BLaER1 treated with 17β-estradiol and CSF1 and Interleukin-3, amounts not matched to agents 10 nM and 100 nM (cell line): ENCODE results near the gene ETV6.

Source experiments
- H3K27ac ChIP-seq, 11 experiments: shearing (Covaris generic); formaldehyde crosslinking; 2 replicates each; pipeline ENCODE4 v1.8.1; 2022
- H3K27me3 ChIP-seq, 11 experiments: shearing (Covaris generic); formaldehyde crosslinking; 2 replicates each; pipeline ENCODE4 v1.8.1; 2022
- H3K36me3 ChIP-seq, 11 experiments: shearing (Covaris generic); formaldehyde crosslinking; 2 replicates each; pipeline ENCODE4 v1.8.1; 2022
- H3K4me1 ChIP-seq, 10 experiments: shearing (Covaris generic); formaldehyde crosslinking; 2 replicates each; pipeline ENCODE4 v1.8.1; 2022
- H3K4me2 ChIP-seq, 11 experiments: shearing (Covaris generic); formaldehyde crosslinking; 2 replicates each; pipeline ENCODE4 v1.8.1; 2022
- H3K4me3 ChIP-seq, 10 experiments: shearing (Covaris generic); formaldehyde crosslinking; 2 replicates each; pipeline ENCODE4 v1.8.1; 2022
- H3K9ac ChIP-seq, 11 experiments: shearing (Covaris generic); formaldehyde crosslinking; 2 replicates each; pipeline ENCODE4 v1.8.1; 2022
- H3K9me3 ChIP-seq, 11 experiments: shearing (Covaris generic); formaldehyde crosslinking; replicated peaks in 1 of 11; 2 replicates each; pipeline ENCODE4 v1.8.1; 2022
- H4K20me1 ChIP-seq, 11 experiments: shearing (Covaris generic); formaldehyde crosslinking; 2 replicates each; pipeline ENCODE4 v1.8.1; 2022
- Cebpa-rat ChIP-seq, 11 experiments: shearing (Covaris generic); IDR thresholded peaks; 2 replicates each; pipeline ENCODE4 v1.8.1; 2022

ETV6 gene

DNA sequence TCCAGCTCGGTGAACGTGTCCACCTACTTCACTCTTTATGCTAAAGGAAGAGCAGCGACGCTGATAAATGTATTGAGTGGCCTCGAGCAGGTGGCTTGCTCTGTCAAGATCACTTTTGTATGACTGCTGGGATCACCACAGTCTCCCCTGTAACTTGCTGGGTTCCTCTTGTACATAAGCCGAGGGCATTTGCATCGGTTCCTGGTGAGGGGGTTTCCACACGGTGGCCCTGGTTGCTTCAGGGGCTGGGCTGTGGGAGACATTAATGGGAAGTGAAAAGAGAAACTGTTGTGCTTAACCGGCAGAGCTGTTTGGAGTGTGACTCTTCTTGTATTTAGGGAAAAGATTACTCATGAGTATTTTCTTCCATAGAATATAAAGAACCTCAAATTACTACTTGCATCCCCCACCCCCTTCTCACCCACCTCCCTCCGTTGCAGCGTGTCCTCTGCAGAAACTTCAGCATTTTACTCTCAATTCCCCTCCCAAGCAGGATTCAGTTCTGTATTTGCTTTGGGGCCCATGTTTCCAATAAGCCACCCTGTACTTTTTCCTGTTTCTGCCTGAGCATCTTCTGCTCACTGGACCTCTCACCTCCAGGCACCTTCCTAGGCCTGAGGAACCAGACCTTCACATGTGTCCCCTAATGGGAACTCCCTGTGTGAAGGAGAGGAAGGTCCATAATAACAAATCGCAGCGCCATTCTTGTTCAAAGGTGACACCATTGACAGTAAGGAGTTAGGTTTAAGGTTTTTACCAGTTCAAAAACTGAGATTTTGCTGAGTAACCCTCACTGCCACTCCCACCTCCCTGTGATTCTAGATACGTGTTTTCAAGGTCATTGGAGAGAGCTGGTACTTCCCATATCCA lies 187.0 kb downstream of the ETV6 start:
- H3K9ac ChIP-seq = peak overlapping the region in 10 of 11 experiments; percentile 50 to 79 (median 72); a peak in 21 of 22 replicates
- H3K4me2 ChIP-seq = peak overlapping the region; percentile 50 to 92 (median 78)
- H4K20me1 ChIP-seq = 0 out of 22 replicates have a peak, but pooled peaks cover 0 to 5% (median 0%) of the 10 kb centered on the region in 11 experiments
- no peaks in the 10 kb centered on the region for H3K27me3 ChIP-seq
- no peak overlapping the region; a peak in 2 of 20 replicates for H3K4me3 ChIP-seq
- peaks cover 0 to 11% (median 0%) of the 10 kb centered on the region in 11 experiments; a peak in 5 of 22 replicates for H3K9me3 ChIP-seq
- peaks cover 37 to 97% (median 73%) of the 10 kb centered on the region in 10 experiments for H3K4me1 ChIP-seq
- peak overlapping the region; percentile 66 to 94 (median 82) for H3K27ac ChIP-seq
- peak; percentile 65 to 91 (median 79); a peak in 20 of 22 replicates for TF ChIP-seq Cebpa-rat (IDR thresholded peaks at IDR 0.05)
- H3K36me3 ChIP-seq = peaks cover 17 to 71% (median 43%) of the 10 kb centered on the region in 11 experiments

DNA sequence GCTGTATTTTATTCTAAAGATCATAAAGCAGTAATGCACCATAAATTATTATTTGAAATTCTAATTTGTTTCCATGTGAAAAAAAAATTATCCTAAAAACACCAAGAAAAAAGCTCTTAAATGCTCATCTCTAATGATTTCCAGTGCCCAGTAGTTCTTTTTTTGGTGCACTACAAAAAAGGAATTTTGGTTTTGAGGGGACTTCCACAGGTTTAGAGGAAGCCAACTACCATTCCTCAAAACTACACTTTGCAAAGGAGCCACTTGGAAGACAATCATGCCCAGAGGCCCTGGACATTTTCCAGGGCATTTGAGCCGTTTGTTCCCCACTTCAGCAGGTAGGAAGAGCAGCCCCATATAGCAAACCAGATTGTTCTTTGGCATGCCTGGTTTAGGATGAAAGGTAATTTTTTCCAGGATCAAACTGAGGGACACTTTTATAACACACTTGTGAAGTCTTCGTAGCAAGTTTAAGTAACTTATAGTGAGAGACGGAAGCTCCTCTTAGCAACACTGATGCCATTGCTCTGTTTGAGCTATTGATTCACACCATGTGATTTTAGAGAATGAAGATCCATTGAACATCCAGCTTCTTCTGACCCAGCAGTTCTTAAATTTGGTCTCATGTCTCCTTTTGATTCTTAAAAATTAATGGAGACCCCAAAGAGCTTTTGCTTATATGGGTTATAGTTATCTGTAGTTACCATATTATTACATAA lies 187.9 kb downstream of the ETV6 start:
- Histone ChIP-seq H3K9me3 (peaks cover 0 to 11% (median 0%) of the 10 kb centered on the region in 11 experiments; a peak in 5 of 22 replicates), H3K4me3 (no peak overlapping the region; a peak in 1 of 20 replicates), H3K27ac (peak overlapping the region; percentile 66 to 94 (median 82)), H3K9ac (peak overlapping the region in 9 of 11 experiments; percentile 50 to 79 (median 70); a peak in 15 of 22 replicates), H3K27me3 (no peaks in the 10 kb centered on the region), H4K20me1 (0 out of 22 replicates have a peak, but pooled peaks cover 0 to 5% (median 0%) of the 10 kb centered on the region in 11 experiments), H3K4me1 (peaks cover 37 to 97% (median 73%) of the 10 kb centered on the region in 10 experiments), H3K4me2 (peak overlapping the region; percentile 50 to 92 (median 74); a peak in 21 of 22 replicates), H3K36me3 (peaks cover 25 to 73% (median 51%) of the 10 kb centered on the region in 11 experiments)
- no peak for TF ChIP-seq Cebpa-rat (IDR thresholded peaks at IDR 0.05)

DNA sequence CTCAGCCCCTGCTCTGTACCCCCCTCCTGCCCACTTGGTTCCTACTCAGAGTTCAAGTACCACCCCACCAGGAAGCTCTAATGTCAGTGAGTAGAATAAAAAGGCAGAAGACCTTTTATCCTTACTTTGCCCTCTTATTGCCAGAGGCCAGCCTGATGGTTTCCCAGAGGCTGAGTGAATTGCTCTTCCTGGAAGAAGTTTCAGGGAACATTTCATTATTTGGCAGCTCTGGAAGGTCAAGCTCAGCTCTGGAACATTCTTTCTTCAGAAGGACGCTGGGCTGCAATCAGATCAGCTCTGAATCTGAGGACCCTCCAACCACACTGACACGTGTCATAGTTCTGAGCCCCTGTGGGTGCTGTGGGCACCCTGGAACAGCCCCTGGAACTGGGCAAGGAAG lies 188.9 kb downstream of the ETV6 start:
- H3K36me3 ChIP-seq = peaks cover 31 to 73% (median 57%) of the 10 kb centered on the region in 11 experiments
- no peak overlapping the region for H3K4me3 ChIP-seq
- TF ChIP-seq Cebpa-rat (IDR thresholded peaks at IDR 0.05) = no peak
- H3K4me2 ChIP-seq = peak overlapping the region in 9 of 11 experiments; percentile 48 to 92 (median 74); a peak in 17 of 22 replicates
- peaks cover 37 to 94% (median 68%) of the 10 kb centered on the region in 10 experiments for H3K4me1 ChIP-seq
- no peaks in the 10 kb centered on the region for H3K27me3 ChIP-seq
- H3K27ac ChIP-seq = peak overlapping the region; percentile 1 to 94 (median 81); a peak in 19 of 22 replicates
- peaks cover 0 to 11% (median 0%) of the 10 kb centered on the region in 11 experiments; a peak in 5 of 22 replicates for H3K9me3 ChIP-seq
- peak overlapping the region in 7 of 11 experiments; percentile 2 to 83 (median 52); a peak in 12 of 22 replicates for H3K9ac ChIP-seq
- 0 out of 22 replicates have a peak, but pooled peaks cover 0 to 5% (median 0%) of the 10 kb centered on the region in 11 experiments for H4K20me1 ChIP-seq

DNA sequence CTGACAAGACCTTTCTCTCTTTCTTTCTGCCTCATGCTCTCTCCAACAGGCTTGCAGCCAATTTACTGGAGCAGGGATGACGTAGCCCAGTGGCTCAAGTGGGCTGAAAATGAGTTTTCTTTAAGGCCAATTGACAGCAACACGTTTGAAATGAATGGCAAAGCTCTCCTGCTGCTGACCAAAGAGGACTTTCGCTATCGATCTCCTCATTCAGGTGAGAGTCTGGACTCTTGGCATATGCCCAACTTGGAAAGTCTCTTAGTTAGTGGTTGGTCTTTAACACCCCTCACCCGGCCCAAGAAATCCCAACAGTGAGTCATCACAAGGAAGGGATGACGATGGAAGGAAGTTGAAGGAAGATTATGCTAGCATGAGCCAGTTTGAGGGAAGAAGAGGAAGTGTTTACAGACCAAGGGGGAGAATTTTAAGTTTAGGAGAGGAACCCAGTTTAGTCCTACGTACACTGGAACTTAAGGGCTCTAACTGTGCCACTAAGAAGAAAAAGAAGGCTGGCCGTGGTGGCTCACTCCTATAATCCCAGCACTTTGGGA lies 189.7 kb downstream of the ETV6 start:
- Histone ChIP-seq H3K27me3 (no peaks in the 10 kb centered on the region), H3K27ac (peak overlapping the region; percentile 1 to 94 (median 81); a peak in 20 of 22 replicates), H3K4me3 (peak overlapping the region in 2 of 10 experiments; percentile 3 to 30; a peak in 2 of 20 replicates), H3K9ac (peak overlapping the region in 8 of 11 experiments; percentile 2 to 83 (median 48); a peak in 12 of 22 replicates), H3K4me2 (peak overlapping the region; percentile 27 to 92 (median 71); a peak in 21 of 22 replicates), H4K20me1 (0 out of 22 replicates have a peak, but pooled peaks cover 0 to 5% (median 0%) of the 10 kb centered on the region in 11 experiments), H3K9me3 (peaks cover 0 to 11% (median 0%) of the 10 kb centered on the region in 11 experiments; a peak in 5 of 22 replicates), H3K4me1 (peaks cover 37 to 86% (median 60%) of the 10 kb centered on the region in 10 experiments), H3K36me3 (peaks cover 39 to 74% (median 64%) of the 10 kb centered on the region in 11 experiments)
- no peak for TF ChIP-seq Cebpa-rat (IDR thresholded peaks at IDR 0.05)

DNA sequence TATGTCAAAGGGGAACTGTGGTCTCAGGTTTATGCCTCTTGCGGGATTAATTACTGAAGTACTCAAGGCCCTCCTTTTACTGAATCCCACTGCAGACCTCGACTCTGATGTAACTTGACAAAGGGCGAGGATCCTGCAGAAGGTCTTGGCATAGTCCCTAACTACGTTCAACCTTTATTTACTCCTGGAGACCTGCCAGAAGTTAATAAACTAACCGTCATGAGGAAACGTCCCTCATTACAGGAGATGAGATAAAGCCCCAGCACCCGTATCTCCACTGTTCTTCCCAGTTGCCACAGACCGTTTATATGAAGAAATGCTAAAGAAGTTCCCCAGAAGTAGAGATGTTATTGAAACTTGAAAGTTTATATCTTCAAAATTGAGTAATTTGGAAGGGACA lies 190.9 kb downstream of the ETV6 start:
- no peaks in the 10 kb centered on the region for H3K27me3 ChIP-seq
- H3K27ac ChIP-seq = peak overlapping the region in 6 of 11 experiments; percentile 80 to 94 (median 90); a peak in 9 of 22 replicates
- H4K20me1 ChIP-seq = no peaks in the 10 kb centered on the region
- peaks cover 34 to 74% (median 48%) of the 10 kb centered on the region in 10 experiments for H3K4me1 ChIP-seq
- H3K4me3 ChIP-seq = no peak overlapping the region
- peak overlapping the region in 5 of 11 experiments; percentile 71 to 92 (median 82); a peak in 10 of 22 replicates for H3K4me2 ChIP-seq
- no peak for TF ChIP-seq Cebpa-rat (IDR thresholded peaks at IDR 0.05)
- peaks cover 0 to 11% (median 0%) of the 10 kb centered on the region in 11 experiments; a peak in 5 of 22 replicates for H3K9me3 ChIP-seq
- H3K36me3 ChIP-seq = peaks cover 51 to 82% (median 76%) of the 10 kb centered on the region in 11 experiments
- peak overlapping the region in 2 of 11 experiments; percentile 71 to 83; a peak in 4 of 22 replicates for H3K9ac ChIP-seq

DNA sequence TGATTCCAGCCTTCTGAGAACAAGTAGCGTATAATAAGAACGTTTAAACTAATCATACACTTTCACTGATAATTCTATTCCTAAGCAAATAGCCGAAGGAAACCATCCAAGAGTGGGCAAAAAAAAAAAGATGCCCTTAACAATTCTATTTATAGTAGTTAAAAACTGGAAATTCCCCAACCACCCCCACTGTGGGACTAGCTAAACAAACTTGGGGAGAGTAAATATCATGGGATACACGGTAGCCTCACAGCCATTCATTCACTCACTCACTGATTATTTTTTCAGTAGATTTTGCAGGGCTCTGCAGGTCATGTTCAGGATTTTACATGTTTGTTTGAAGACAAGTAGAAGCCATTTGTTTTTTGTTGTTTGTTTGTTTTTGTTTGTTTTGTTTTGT lies 197.0 kb downstream of the ETV6 start:
- TF ChIP-seq Cebpa-rat (IDR thresholded peaks at IDR 0.05) = no peak
- H3K27ac ChIP-seq = no peak overlapping the region
- no peaks in the 10 kb centered on the region for H4K20me1 ChIP-seq
- H3K36me3 ChIP-seq = peaks cover 91 to 100% (median 99%) of the 10 kb centered on the region in 11 experiments
- peaks cover 0 to 6% (median 0%) of the 10 kb centered on the region in 11 experiments; a peak in 2 of 22 replicates for H3K9me3 ChIP-seq
- H3K9ac ChIP-seq = no peak overlapping the region
- H3K4me3 ChIP-seq = no peak overlapping the region
- H3K4me1 ChIP-seq = peaks cover 0 to 72% (median 13%) of the 10 kb centered on the region in 10 experiments; a peak in 13 of 20 replicates
- peak overlapping the region in 2 of 11 experiments; percentile 15 to 34; a peak in 4 of 22 replicates for H3K4me2 ChIP-seq
- no peaks in the 10 kb centered on the region for H3K27me3 ChIP-seq

DNA sequence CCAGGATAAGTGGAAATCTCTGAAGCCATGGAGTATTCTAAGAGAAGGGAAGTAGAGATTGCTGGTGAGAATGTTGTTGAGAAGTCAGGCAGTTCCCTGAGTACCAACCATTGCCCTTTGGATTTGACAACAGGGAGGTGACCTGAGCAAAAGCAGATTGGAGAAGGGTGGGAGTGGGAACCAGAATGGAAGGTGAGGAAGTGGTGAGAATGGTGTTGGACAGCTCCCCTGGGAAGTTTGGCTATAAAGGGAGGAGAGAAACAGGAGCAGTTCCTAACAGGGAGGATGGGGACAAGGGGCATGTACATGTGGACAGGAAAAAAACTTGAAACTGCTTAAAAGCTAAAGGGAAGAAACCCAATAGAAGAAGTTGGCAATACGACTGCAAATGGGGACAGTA lies 198.1 kb downstream of the ETV6 start:
- H3K27ac ChIP-seq = peak overlapping the region in 1 of 11 experiments; percentile 10; a peak in 2 of 22 replicates
- no peak overlapping the region for H3K4me3 ChIP-seq
- H4K20me1 ChIP-seq = no peaks in the 10 kb centered on the region
- peaks cover 83 to 100% (median 99%) of the 10 kb centered on the region in 11 experiments for H3K36me3 ChIP-seq
- no peak overlapping the region for H3K9ac ChIP-seq
- TF ChIP-seq Cebpa-rat (IDR thresholded peaks at IDR 0.05) = no peak
- peaks cover 0 to 7% (median 0%) of the 10 kb centered on the region in 11 experiments; a peak in 6 of 22 replicates for H3K9me3 ChIP-seq
- H3K27me3 ChIP-seq = no peaks in the 10 kb centered on the region
- peak overlapping the region in 2 of 11 experiments; percentile 15 to 34; a peak in 4 of 22 replicates for H3K4me2 ChIP-seq
- peaks cover 0 to 72% (median 19%) of the 10 kb centered on the region in 10 experiments; a peak in 13 of 20 replicates for H3K4me1 ChIP-seq
